K562 (cell line): ENCODE measurements around the gene PPP1R3C. TPM values are rescaled to one million over a fixed set of nuclear protein-coding genes. Genes with fewer than 3 reads are reported as not detected.
A peak's percentile ranks its signal among the peaks of the same experiment; 100 is the strongest.

Source experiments
- CAMTA2 ChIP-seq: fragments of 250-450 bp; sonication (Bioruptor Pico); conservative IDR thresholded peaks from 2 replicates; pipeline ENCODE4 v1.5.1; 2022
- CHD2 ChIP-seq: IDR thresholded peaks from 2 replicates; pipeline ENCODE4 v1.6.1; 2011; ENCODE audit warnings: low read depth, low read length
- EGR1 ChIP-seq: fragments of 450-650 bp; conservative IDR thresholded peaks from 2 replicates; pipeline ENCODE4 v1.6.1; 2017; ENCODE audit warnings: mild to moderate bottlenecking
- ETV5 ChIP-seq: sonication (generic); formaldehyde crosslinking; IDR thresholded peaks from 2 replicates; pipeline ENCODE4 v1.4.0; 2020; ENCODE audit warnings: low read depth, mild to moderate bottlenecking, missing genetic modification reagents
- FOXJ2 ChIP-seq: fragments of 200-800 bp; sonication (Bioruptor generic); IDR thresholded peaks from 2 replicates; pipeline ENCODE4 v1.6.1; 2016; ENCODE audit warnings: missing genetic modification characterization, missing compliant biosample characterization
- GTF2A2 ChIP-seq: IDR thresholded peaks from 2 replicates; pipeline ENCODE4 v1.6.1; 2016; ENCODE audit warnings: mild to moderate bottlenecking, missing genetic modification characterization, missing compliant biosample characterization
- GTF2E2 ChIP-seq: fragments of 200-800 bp; sonication (Bioruptor generic); IDR thresholded peaks from 2 replicates; pipeline ENCODE4 v1.6.1; 2016; ENCODE audit warnings: missing genetic modification characterization, missing compliant biosample characterization
- HDAC2 ChIP-seq: fragments of 450-650 bp; IDR thresholded peaks from 2 replicates; pipeline ENCODE4 v1.6.1; 2016; ENCODE audit warnings: mild to moderate bottlenecking
- HDAC3 ChIP-seq: fragments of 450-650 bp; IDR thresholded peaks from 2 replicates; pipeline ENCODE4 v1.6.1; 2018; ENCODE audit warnings: borderline replicate concordance, mild to moderate bottlenecking, moderate library complexity; ENCODE audit not compliant: partially characterized antibody
- ILF3 ChIP-seq: fragments of 450-650 bp; IDR thresholded peaks from 2 replicates; pipeline ENCODE4 v1.6.1; 2018; ENCODE audit warnings: antibody characterized with exemption, mild to moderate bottlenecking, moderate library complexity, borderline replicate concordance
- KDM1A ChIP-seq, 2 experiments: fragments of 450-650 bp; IDR thresholded peaks; 2 replicates each; pipeline ENCODE4 v1.6.1; 2016; ENCODE audit warnings: mild to moderate bottlenecking in 2 of 2
- KHSRP ChIP-seq: fragments of 450-650 bp; IDR thresholded peaks from 2 replicates; pipeline ENCODE4 v1.6.1; 2017
- KLF1 ChIP-seq: fragments of 450-650 bp; IDR thresholded peaks from 2 replicates; pipeline ENCODE4 v1.6.1; 2016; ENCODE audit warnings: missing genetic modification characterization, missing compliant biosample characterization
- NFE2 ChIP-seq: IDR thresholded peaks from 2 replicates; pipeline ENCODE4 v1.6.1; 2014; ENCODE audit warnings: antibody characterized with exemption, low read depth
- NUFIP1 ChIP-seq: fragments of 450-650 bp; IDR thresholded peaks from 2 replicates; pipeline ENCODE4 v1.6.1; 2018; ENCODE audit not compliant: partially characterized antibody
- PHB2 ChIP-seq: fragments of 450-650 bp; IDR thresholded peaks from 2 replicates; pipeline ENCODE4 v1.6.1; 2017; ENCODE audit warnings: low read depth
- RCOR1 ChIP-seq, 2 experiments: IDR thresholded peaks; 2 replicates each; pipeline ENCODE4 v1.6.1; 2012; ENCODE audit warnings: low read depth in 2 of 2, low read length in 2 of 2, borderline replicate concordance in 1 of 2, improper control_type of control experiment in 1 of 2
- SMARCA5 ChIP-seq: fragments of 450-650 bp; IDR thresholded peaks from 2 replicates; pipeline ENCODE4 v1.6.1; 2016
- TBP ChIP-seq: optimal IDR thresholded peaks from 2 replicates; pipeline ENCODE3; 2011; ENCODE audit warnings: low read depth, low read length, improper control_type of control experiment
- WHSC1 ChIP-seq: IDR thresholded peaks from one replicate; pipeline ENCODE4 v1.6.1; 2012; ENCODE audit warnings: low read length, control low read depth, inconsistent platforms
- ZKSCAN8 ChIP-seq: fragments of 200-800 bp; sonication (Bioruptor generic); IDR thresholded peaks from 2 replicates; pipeline ENCODE4 v1.6.1; 2016; ENCODE audit warnings: missing genetic modification characterization, missing compliant biosample characterization
- ZNF124 ChIP-seq: sonication (generic); formaldehyde crosslinking; IDR thresholded peaks from 2 replicates; pipeline ENCODE4 v1.8.1; 2022; ENCODE audit warnings: missing genetic modification reagents
- ZNF589 ChIP-seq: fragments of 200-800 bp; sonication (Bioruptor generic); IDR thresholded peaks from 2 replicates; pipeline ENCODE4 v1.6.1; 2016; ENCODE audit warnings: low read depth, missing genetic modification characterization, missing compliant biosample characterization
- ZNF79 ChIP-seq: fragments of 250-450 bp; sonication (Bioruptor Pico); IDR thresholded peaks from 2 replicates; pipeline ENCODE4 v1.4.0; 2020; ENCODE audit warnings: low read depth, mild to moderate bottlenecking, moderate library complexity
- polyA plus RNA-seq, 8 experiments: library from polyadenylated mRNA; depleted of rRNA in 4 of 8; stranded (reverse) in 5 of 8; unstranded in 3 of 8; fragments of >200 nt; fragmentation: Nextera tagmentation in 2 of 8; fragmentation: Illumina TruSeq in 1 of 8; extraction: Ambion mirVana in 2 of 8; extraction: Trizol in 1 of 8; gene quantifications; 2 replicates each; pipeline versions ENCODE4 v1.2.1 to v1.2.3, GENCODE V29; 2011 to 2014; ENCODE audit warnings: inconsistent platforms in 1 of 8, missing spikeins in 1 of 8
- total RNA-seq, 7 experiments: library from RNA; depleted of rRNA in 6 of 7; stranded (reverse); fragments of >200 nt in 6 of 7; fragmentation: Illumina TruSeq in 2 of 7; extraction: Trizol in 2 of 7; gene quantifications; 2 replicates each; pipeline versions ENCODE4 v1.2.1 to v1.2.3, GENCODE V29; 2011 to 2021; ENCODE audit warnings: low replicate concordance in 1 of 7
- TF ChIP-seq, protein P1 (sequence below): sonication (generic); formaldehyde crosslinking; IDR thresholded peaks from 2 replicates; pipeline ENCODE4 v1.8.0; 2022; ENCODE audit warnings: missing genetic modification reagents, mild to moderate bottlenecking, moderate library complexity, borderline replicate concordance
- TF ChIP-seq, protein P2 (sequence below): fragments of 200-400 bp; formaldehyde crosslinking; IDR thresholded peaks from 2 replicates; pipeline ENCODE4 v1.6.1; 2017; ENCODE audit warnings: mild to moderate bottlenecking, low read depth, low read length, moderate library complexity
- TF ChIP-seq, protein P3 (sequence below): fragments of 450-650 bp; IDR thresholded peaks from 2 replicates; pipeline ENCODE4 v1.6.1; 2016; ENCODE audit warnings: low read depth, mild to moderate bottlenecking, moderate library complexity
- TF ChIP-seq, protein P4 (sequence below): fragments of 450-650 bp; formaldehyde crosslinking; IDR thresholded peaks from 2 replicates; pipeline ENCODE4 v1.4.0; 2022; ENCODE audit warnings: missing genetic modification characterization

Gene PPP1R3C
- total and polyA plus RNA-seq, 9 of the 15 experiments (the other 6 are each of a cell fraction or from before 2014, with no cell fraction given) = 0.06 to 0.24 (median 0.12) TPM; not detected in 3

DNA sequence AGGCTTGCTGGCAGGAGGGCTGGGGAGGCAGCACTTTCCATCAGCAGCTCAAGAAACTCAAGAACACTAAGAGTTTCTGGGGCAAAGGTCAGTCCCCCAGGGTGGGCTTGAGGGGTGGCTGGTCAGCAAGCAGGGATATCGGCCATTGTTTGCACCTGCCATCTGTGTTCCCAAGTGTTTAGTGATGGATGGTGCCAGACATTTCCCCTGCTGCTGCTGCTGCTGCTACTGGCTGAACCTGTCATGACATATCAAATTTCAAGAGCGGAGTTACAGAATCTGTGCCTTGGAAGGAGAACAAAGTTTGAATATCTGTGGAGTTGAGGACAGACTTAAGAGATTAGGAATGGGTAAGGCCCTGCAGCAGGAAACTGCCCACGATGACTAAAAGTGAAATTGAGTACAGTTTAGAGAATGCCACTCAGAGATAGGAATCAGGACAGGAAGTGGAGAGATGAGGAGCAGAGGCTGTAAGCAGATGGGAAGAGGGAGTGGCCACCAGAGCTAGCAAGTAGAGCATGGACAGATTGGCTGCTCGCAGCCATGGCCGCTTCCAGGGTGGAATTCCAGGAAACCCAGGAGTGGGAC, 39.2 kb upstream of the PPP1R3C start (continued):
- TF ChIP-seq KLF1 (tag) (no peak), GTF2E2 (no peak), ZNF79 (no peak), SMARCA5 (no peak), TBP (no peak), KHSRP (no peak), ZKSCAN8 (CRISPR knock-in tag) (no peak), GTF2A2 (tag) (no peak), ETV5 (CRISPR knock-in tag) (peak; percentile 87), HDAC3 (no peak), HDAC2 (peak; percentile 62; the same call in 1 of the 2 replicates), RCOR1 (IDR thresholded peaks at IDR 0.05; ENCODE audit: borderline replicate concordance in 1 of 2, low read depth in 2 of 2, low read length in 2 of 2) (peak in 1 of 2 experiments; percentile 71; a peak in 2 of 4 replicates), PHB2 (no peak), ZNF124 (no peak), NUFIP1 (no peak), CAMTA2 (CRISPR knock-in tag) (no peak), FOXJ2 (tag) (no peak), NFE2 (peak; percentile 39; the same call in 1 of the 2 replicates), KDM1A (IDR thresholded peaks at IDR 0.05) (peak in 1 of 2 experiments; percentile 23; a peak in 1 of 4 replicates), CHD2 (no peak), WHSC1 (no peak), ILF3 (no peak), EGR1 (no peak), ZNF589 (CRISPR knock-in tag) (no peak)
- TF ChIP-seq, protein P1, sequence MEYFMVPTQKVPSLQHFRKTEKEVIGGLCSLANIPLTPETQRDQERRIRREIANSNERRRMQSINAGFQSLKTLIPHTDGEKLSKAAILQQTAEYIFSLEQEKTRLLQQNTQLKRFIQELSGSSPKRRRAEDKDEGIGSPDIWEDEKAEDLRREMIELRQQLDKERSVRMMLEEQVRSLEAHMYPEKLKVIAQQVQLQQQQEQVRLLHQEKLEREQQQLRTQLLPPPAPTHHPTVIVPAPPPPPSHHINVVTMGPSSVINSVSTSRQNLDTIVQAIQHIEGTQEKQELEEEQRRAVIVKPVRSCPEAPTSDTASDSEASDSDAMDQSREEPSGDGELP (CRISPR knock-in tag) = no peak
- TF ChIP-seq, protein P2, sequence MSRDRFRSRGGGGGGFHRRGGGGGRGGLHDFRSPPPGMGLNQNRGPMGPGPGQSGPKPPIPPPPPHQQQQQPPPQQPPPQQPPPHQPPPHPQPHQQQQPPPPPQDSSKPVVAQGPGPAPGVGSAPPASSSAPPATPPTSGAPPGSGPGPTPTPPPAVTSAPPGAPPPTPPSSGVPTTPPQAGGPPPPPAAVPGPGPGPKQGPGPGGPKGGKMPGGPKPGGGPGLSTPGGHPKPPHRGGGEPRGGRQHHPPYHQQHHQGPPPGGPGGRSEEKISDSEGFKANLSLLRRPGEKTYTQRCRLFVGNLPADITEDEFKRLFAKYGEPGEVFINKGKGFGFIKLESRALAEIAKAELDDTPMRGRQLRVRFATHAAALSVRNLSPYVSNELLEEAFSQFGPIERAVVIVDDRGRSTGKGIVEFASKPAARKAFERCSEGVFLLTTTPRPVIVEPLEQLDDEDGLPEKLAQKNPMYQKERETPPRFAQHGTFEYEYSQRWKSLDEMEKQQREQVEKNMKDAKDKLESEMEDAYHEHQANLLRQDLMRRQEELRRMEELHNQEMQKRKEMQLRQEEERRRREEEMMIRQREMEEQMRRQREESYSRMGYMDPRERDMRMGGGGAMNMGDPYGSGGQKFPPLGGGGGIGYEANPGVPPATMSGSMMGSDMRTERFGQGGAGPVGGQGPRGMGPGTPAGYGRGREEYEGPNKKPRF = no peak
- TF ChIP-seq, protein P3, sequence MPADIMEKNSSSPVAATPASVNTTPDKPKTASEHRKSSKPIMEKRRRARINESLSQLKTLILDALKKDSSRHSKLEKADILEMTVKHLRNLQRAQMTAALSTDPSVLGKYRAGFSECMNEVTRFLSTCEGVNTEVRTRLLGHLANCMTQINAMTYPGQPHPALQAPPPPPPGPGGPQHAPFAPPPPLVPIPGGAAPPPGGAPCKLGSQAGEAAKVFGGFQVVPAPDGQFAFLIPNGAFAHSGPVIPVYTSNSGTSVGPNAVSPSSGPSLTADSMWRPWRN = peak; percentile 34; the same call in 1 of the 2 replicates
- TF ChIP-seq, protein P4, sequence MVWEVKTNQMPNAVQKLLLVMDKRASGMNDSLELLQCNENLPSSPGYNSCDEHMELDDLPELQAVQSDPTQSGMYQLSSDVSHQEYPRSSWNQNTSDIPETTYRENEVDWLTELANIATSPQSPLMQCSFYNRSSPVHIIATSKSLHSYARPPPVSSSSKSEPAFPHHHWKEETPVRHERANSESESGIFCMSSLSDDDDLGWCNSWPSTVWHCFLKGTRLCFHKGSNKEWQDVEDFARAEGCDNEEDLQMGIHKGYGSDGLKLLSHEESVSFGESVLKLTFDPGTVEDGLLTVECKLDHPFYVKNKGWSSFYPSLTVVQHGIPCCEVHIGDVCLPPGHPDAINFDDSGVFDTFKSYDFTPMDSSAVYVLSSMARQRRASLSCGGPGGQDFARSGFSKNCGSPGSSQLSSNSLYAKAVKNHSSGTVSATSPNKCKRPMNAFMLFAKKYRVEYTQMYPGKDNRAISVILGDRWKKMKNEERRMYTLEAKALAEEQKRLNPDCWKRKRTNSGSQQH (CRISPR knock-in tag) = no peak
